GM23338 (cell line): ENCODE results near the gene CCR5. TPM values are rescaled to one million over a fixed set of nuclear protein-coding genes. Genes with fewer than 3 reads are reported as not detected.

Experiments used
- ATAC-seq: fragments of 200-7000 bp; cut with Tn5 transposase; 3 replicates; pipeline ENCODE4 v1.9.1; 2020
- DNase-seq: peaks from one replicate; pipeline ENCODE4 v3.0.0-alpha.2; 2015; ENCODE audit warnings: low spot score
- H2AFZ ChIP-seq: fragments of 200-600 bp; sonication (generic); 2 replicates; pipeline ENCODE4 v1.8.0; 2016; ENCODE audit warnings: antibody characterized with exemption, mild to moderate bottlenecking, moderate library complexity
- H3F3A ChIP-seq: fragments of 200-600 bp; sonication (generic); replicated peaks from 2 replicates; pipeline ENCODE4 v1.8.0; 2017; ENCODE audit warnings: antibody characterized with exemption, mixed run types, low read depth
- H3K27ac ChIP-seq: fragments of 200-600 bp; sonication (generic); 2 replicates; pipeline ENCODE4 v1.6.1; 2016; ENCODE audit warnings: low read depth
- H3K27me3 ChIP-seq: fragments of 200-600 bp; sonication (generic); 2 replicates; pipeline ENCODE4 v1.8.0; 2016; ENCODE audit warnings: mild to moderate bottlenecking, mixed run types, moderate library complexity; ENCODE audit not compliant: insufficient read depth
- H3K36me3 ChIP-seq: fragments of 200-600 bp; sonication (generic); 2 replicates; pipeline ENCODE4 v1.8.0; 2016; ENCODE audit warnings: mild to moderate bottlenecking; ENCODE audit not compliant: insufficient read depth
- H3K4me1 ChIP-seq: fragments of 200-600 bp; sonication (generic); 2 replicates; pipeline ENCODE4 v1.8.0; 2016; ENCODE audit warnings: mild to moderate bottlenecking, moderate library complexity; ENCODE audit not compliant: insufficient read depth
- H3K4me2 ChIP-seq: fragments of 200-600 bp; sonication (generic); 2 replicates; pipeline ENCODE4 v1.7.1; 2017; ENCODE audit warnings: mixed run types
- H3K4me3 ChIP-seq: fragments of 200-600 bp; sonication (generic); 2 replicates; pipeline ENCODE4 v1.6.1; 2016; ENCODE audit warnings: mixed run types
- H3K79me2 ChIP-seq: fragments of 200-600 bp; sonication (generic); replicated peaks from 2 replicates; pipeline ENCODE4 v1.8.0; 2017; ENCODE audit warnings: mild to moderate bottlenecking; ENCODE audit not compliant: insufficient read depth
- H3K9me2 ChIP-seq: fragments of 200-600 bp; sonication (generic); 2 replicates; pipeline ENCODE4 v1.8.0; 2017; ENCODE audit not compliant: insufficient read depth
- H4K20me1 ChIP-seq: fragments of 200-600 bp; sonication (generic); replicated peaks from 2 replicates; pipeline ENCODE4 v1.8.0; 2017; ENCODE audit warnings: mild to moderate bottlenecking; ENCODE audit not compliant: insufficient read depth
- H3K27ac Mint-ChIP-seq: 2 replicates; pipeline ENCODE4 v1.8.0; 2020; ENCODE audit warnings: inconsistent platforms, mild to moderate bottlenecking, moderate library complexity, mixed read lengths
- H3K27me3 Mint-ChIP-seq: 3 replicates; pipeline ENCODE4 v1.8.0; 2022; ENCODE audit warnings: low read depth, mild to moderate bottlenecking, moderate library complexity, mixed read lengths, inconsistent platforms; ENCODE audit not compliant: insufficient read depth, poor library complexity
- H3K36me3 Mint-ChIP-seq: 3 replicates; pipeline ENCODE4 v1.8.0; 2021; ENCODE audit warnings: low read depth, mild to moderate bottlenecking, inconsistent platforms, moderate library complexity, mixed read lengths
- H3K4me1 Mint-ChIP-seq: 3 replicates; pipeline ENCODE4 v1.8.0; 2020; ENCODE audit warnings: mild to moderate bottlenecking, inconsistent platforms, mixed read lengths
- H3K4me3 Mint-ChIP-seq: 3 replicates; pipeline ENCODE4 v1.8.0; 2021; ENCODE audit warnings: moderate library complexity, mild to moderate bottlenecking, inconsistent platforms, mixed read lengths
- H3K9me3 Mint-ChIP-seq: 3 replicates; pipeline ENCODE4 v1.8.0; 2020; ENCODE audit warnings: moderate library complexity, mild to moderate bottlenecking, inconsistent platforms, mixed read lengths
- CREB1 ChIP-seq: fragments of 250-450 bp; sonication (Bioruptor Pico); IDR thresholded peaks from 2 replicates; pipeline ENCODE4 v1.5.0; 2020; ENCODE audit warnings: low read depth, mild to moderate bottlenecking, moderate library complexity
- EZH2 ChIP-seq: fragments of 200-600 bp; sonication (generic); IDR thresholded peaks from one replicate; pipeline ENCODE4 v1.8.0; 2017; ENCODE audit warnings: antibody characterized with exemption, mild to moderate bottlenecking, low read depth; ENCODE audit not compliant: unreplicated experiment
- EZH2phosphoT487 ChIP-seq: fragments of 200-600 bp; sonication (generic); IDR thresholded peaks from one replicate; pipeline ENCODE4 v1.8.1; 2018; ENCODE audit warnings: antibody characterized with exemption; ENCODE audit not compliant: unreplicated experiment
- JUNB ChIP-seq: IDR thresholded peaks from one replicate; pipeline ENCODE4 v1.6.1; 2016; ENCODE audit warnings: antibody characterized with exemption; ENCODE audit not compliant: unreplicated experiment
- NANOG ChIP-seq: IDR thresholded peaks from 2 replicates; pipeline ENCODE4 v1.6.1; 2016; ENCODE audit warnings: antibody characterized with exemption, borderline replicate concordance
- POLR2AphosphoS5 ChIP-seq: IDR thresholded peaks from 2 replicates; pipeline ENCODE4 v1.6.1; 2016; ENCODE audit warnings: antibody characterized with exemption, low read depth
- STAT1 ChIP-seq: IDR thresholded peaks from one replicate; pipeline ENCODE4 v1.6.1; 2016; ENCODE audit warnings: antibody characterized with exemption; ENCODE audit not compliant: unreplicated experiment
- ZNF114 ChIP-seq: fragments of 250-450 bp; sonication (Bioruptor Pico); IDR thresholded peaks from 2 replicates; pipeline ENCODE4 v1.5.0; 2020; ENCODE audit warnings: mild to moderate bottlenecking, moderate library complexity
- ZNF331 ChIP-seq: fragments of 250-450 bp; sonication (Bioruptor Pico); IDR thresholded peaks from 2 replicates; pipeline ENCODE4 v1.5.0; 2020; ENCODE audit warnings: low read depth, mild to moderate bottlenecking, moderate library complexity
- polyA plus RNA-seq: library from polyadenylated mRNA; unstranded; fragments of >200 nt; fragmentation: Nextera tagmentation; extraction: Ambion mirVana; gene quantifications from 2 replicates; pipeline ENCODE4 v1.2.1, GENCODE V29; 2016
- total RNA-seq: library from RNA; depleted of rRNA; stranded (reverse); fragments of >200 nt; shearing (Covaris generic); gene quantifications from 2 replicates; pipeline ENCODE4 v1.2.3, GENCODE V29; 2014
- TF ChIP-seq, protein P1 (sequence below): IDR thresholded peaks from one replicate; pipeline ENCODE4 v1.6.1; 2018; ENCODE audit warnings: antibody characterized with exemption; ENCODE audit not compliant: unreplicated experiment
- TF ChIP-seq, protein P2 (sequence below), 2 experiments: fragments of 200-600 bp in 1 of 2; sonication (generic) in 1 of 2; conservative IDR thresholded peaks; 2 replicates each; pipeline versions ENCODE4 v1.5.1 to v1.6.1; 2016 to 2017; ENCODE audit warnings: antibody characterized with exemption in 2 of 2, low read depth in 2 of 2, mild to moderate bottlenecking in 2 of 2, moderate library complexity in 1 of 2

Gene CCR5
- total and polyA plus RNA-seq, 2 experiments from 2014 or later = not detected

GRCh38 chr3:46397111-46397510 is 26.4 kb downstream of the CCR5 start (continued):
- TF ChIP-seq, protein P1, sequence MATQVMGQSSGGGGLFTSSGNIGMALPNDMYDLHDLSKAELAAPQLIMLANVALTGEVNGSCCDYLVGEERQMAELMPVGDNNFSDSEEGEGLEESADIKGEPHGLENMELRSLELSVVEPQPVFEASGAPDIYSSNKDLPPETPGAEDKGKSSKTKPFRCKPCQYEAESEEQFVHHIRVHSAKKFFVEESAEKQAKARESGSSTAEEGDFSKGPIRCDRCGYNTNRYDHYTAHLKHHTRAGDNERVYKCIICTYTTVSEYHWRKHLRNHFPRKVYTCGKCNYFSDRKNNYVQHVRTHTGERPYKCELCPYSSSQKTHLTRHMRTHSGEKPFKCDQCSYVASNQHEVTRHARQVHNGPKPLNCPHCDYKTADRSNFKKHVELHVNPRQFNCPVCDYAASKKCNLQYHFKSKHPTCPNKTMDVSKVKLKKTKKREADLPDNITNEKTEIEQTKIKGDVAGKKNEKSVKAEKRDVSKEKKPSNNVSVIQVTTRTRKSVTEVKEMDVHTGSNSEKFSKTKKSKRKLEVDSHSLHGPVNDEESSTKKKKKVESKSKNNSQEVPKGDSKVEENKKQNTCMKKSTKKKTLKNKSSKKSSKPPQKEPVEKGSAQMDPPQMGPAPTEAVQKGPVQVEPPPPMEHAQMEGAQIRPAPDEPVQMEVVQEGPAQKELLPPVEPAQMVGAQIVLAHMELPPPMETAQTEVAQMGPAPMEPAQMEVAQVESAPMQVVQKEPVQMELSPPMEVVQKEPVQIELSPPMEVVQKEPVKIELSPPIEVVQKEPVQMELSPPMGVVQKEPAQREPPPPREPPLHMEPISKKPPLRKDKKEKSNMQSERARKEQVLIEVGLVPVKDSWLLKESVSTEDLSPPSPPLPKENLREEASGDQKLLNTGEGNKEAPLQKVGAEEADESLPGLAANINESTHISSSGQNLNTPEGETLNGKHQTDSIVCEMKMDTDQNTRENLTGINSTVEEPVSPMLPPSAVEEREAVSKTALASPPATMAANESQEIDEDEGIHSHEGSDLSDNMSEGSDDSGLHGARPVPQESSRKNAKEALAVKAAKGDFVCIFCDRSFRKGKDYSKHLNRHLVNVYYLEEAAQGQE = no peak
- TF ChIP-seq JUNB (no peak), ZNF114 (CRISPR knock-in tag) (no peak), NANOG (no peak), EZH2phosphoT487 (no peak), ZNF331 (no peak)

- H3K4me1 Mint-ChIP-seq = peaks cover 10% of the 10 kb centered on the region
- H3K27me3 Mint-ChIP-seq = peaks cover 5% of the 10 kb centered on the region
- H3K27ac Mint-ChIP-seq = no peak overlapping the region
- peaks cover 5% of the 10 kb centered on the region; the same call in 1 of the 2 replicates for H3K4me1 ChIP-seq
- no peaks in the 10 kb centered on the region for H3K9me3 Mint-ChIP-seq
- H3K27ac ChIP-seq = no peak overlapping the region
- H3K36me3 ChIP-seq = no peaks in the 10 kb centered on the region
- no peak for DNase-seq
- no peak overlapping the region for H3K4me3 Mint-ChIP-seq
- no peaks in the 10 kb centered on the region for H3K36me3 Mint-ChIP-seq
- no peaks in the 10 kb centered on the region for H3F3A ChIP-seq
- H3K9me2 ChIP-seq = peaks cover 10% of the 10 kb centered on the region; the same call in 1 of the 2 replicates
- ATAC-seq = no peak
- H2AFZ ChIP-seq = peak overlapping the region; percentile 38; the same call in 1 of the 2 replicates
- no peaks in the 10 kb centered on the region for H3K27me3 ChIP-seq
- no peaks in the 10 kb centered on the region for H4K20me1 ChIP-seq
- H3K4me2 ChIP-seq = no peak overlapping the region
- H3K79me2 ChIP-seq = no peaks in the 10 kb centered on the region
- no peak overlapping the region for H3K4me3 ChIP-seq
- TF ChIP-seq EZH2phosphoT487 (no peak), STAT1 (no peak), EZH2 (no peak), POLR2AphosphoS5 (no peak), JUNB (no peak), CREB1 (CRISPR knock-in tag) (no peak), ZNF114 (CRISPR knock-in tag) (no peak)
- TF ChIP-seq, protein P2, sequence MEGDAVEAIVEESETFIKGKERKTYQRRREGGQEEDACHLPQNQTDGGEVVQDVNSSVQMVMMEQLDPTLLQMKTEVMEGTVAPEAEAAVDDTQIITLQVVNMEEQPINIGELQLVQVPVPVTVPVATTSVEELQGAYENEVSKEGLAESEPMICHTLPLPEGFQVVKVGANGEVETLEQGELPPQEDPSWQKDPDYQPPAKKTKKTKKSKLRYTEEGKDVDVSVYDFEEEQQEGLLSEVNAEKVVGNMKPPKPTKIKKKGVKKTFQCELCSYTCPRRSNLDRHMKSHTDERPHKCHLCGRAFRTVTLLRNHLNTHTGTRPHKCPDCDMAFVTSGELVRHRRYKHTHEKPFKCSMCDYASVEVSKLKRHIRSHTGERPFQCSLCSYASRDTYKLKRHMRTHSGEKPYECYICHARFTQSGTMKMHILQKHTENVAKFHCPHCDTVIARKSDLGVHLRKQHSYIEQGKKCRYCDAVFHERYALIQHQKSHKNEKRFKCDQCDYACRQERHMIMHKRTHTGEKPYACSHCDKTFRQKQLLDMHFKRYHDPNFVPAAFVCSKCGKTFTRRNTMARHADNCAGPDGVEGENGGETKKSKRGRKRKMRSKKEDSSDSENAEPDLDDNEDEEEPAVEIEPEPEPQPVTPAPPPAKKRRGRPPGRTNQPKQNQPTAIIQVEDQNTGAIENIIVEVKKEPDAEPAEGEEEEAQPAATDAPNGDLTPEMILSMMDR (conservative IDR thresholded peaks at IDR 0.05; ENCODE audit: low read depth in 2 of 2) = no peak
- TF ChIP-seq, protein P1 = no peak
These were observed 27.6 kb downstream of the CCR5 start for GRCh38 chr3:46398186-46398955.
